Measurements from ENCODE around the gene KIF20A.

The KIF20A gene

GRCh38 chr5:138179277-138179857 lies 455 bp downstream of the KIF20A start:
- peak; percentile 16 for DNase-seq
- no peak overlapping the region for H3K27ac Mint-ChIP-seq
- TF ChIP-seq CTCF (IDR thresholded peaks at IDR 0.05), result no peak
- H3K36me3 Mint-ChIP-seq (ENCODE audit: low read depth), result peaks cover 43% of the 10 kb centered on the region
- no peaks in the 10 kb centered on the region for H3K9me3 Mint-ChIP-seq
- H3K4me1 Mint-ChIP-seq, result peaks cover 22% of the 10 kb centered on the region
- no peaks in the 10 kb centered on the region for H3K27me3 Mint-ChIP-seq (ENCODE audit: low read depth, poor library complexity)
- H3K4me3 Mint-ChIP-seq, result no peak overlapping the region

- no peak for DNase-seq
- Mint-ChIP-seq H3K36me3 (ENCODE audit: low read depth) (peaks cover 46% of the 10 kb centered on the region), H3K4me1 (peaks cover 22% of the 10 kb centered on the region), H3K27ac (no peak overlapping the region), H3K9me3 (no peaks in the 10 kb centered on the region), H3K27me3 (ENCODE audit: low read depth, poor library complexity) (no peaks in the 10 kb centered on the region), H3K4me3 (no peak overlapping the region)
- peak; percentile 52 for TF ChIP-seq CTCF (IDR thresholded peaks at IDR 0.05)
These were observed 1.4 kb downstream of the KIF20A start for GRCh38 chr5:138180183-138180782.

- Mint-ChIP-seq H3K27ac (no peak overlapping the region), H3K27me3 (ENCODE audit: low read depth, poor library complexity) (no peaks in the 10 kb centered on the region), H3K36me3 (ENCODE audit: low read depth) (peaks cover 49% of the 10 kb centered on the region), H3K4me1 (peaks cover 22% of the 10 kb centered on the region), H3K4me3 (no peak overlapping the region), H3K9me3 (no peaks in the 10 kb centered on the region)
- DNase-seq, result no peak
- TF ChIP-seq CTCF (IDR thresholded peaks at IDR 0.05), result no peak
These were observed 1.9 kb downstream of the KIF20A start for GRCh38 chr5:138180841-138181240.

- TF ChIP-seq CTCF (IDR thresholded peaks at IDR 0.05), result no peak
- H3K36me3 Mint-ChIP-seq (ENCODE audit: low read depth), result peaks cover 55% of the 10 kb centered on the region
- no peak overlapping the region for H3K27ac Mint-ChIP-seq
- no peak for DNase-seq
- H3K9me3 Mint-ChIP-seq, result no peaks in the 10 kb centered on the region
- no peaks in the 10 kb centered on the region for H3K27me3 Mint-ChIP-seq (ENCODE audit: low read depth, poor library complexity)
- H3K4me1 Mint-ChIP-seq, result peaks cover 17% of the 10 kb centered on the region
- H3K4me3 Mint-ChIP-seq, result no peak overlapping the region
These were observed 3.9 kb downstream of the KIF20A start for GRCh38 chr5:138182808-138183207.

- Mint-ChIP-seq H3K36me3 (ENCODE audit: low read depth) (peaks cover 70% of the 10 kb centered on the region), H3K4me3 (no peak overlapping the region), H3K4me1 (peaks cover 1% of the 10 kb centered on the region), H3K9me3 (no peaks in the 10 kb centered on the region), H3K27ac (peak overlapping the region; percentile 92), H3K27me3 (ENCODE audit: low read depth, poor library complexity) (no peaks in the 10 kb centered on the region)
- no peak for DNase-seq
- TF ChIP-seq CTCF (IDR thresholded peaks at IDR 0.05), result no peak
These were observed 7.1 kb downstream of the KIF20A start for GRCh38 chr5:138186002-138186447.

GRCh38 chr5:138188626-138189025 lies 9.7 kb downstream of the KIF20A start:
- Mint-ChIP-seq H3K9me3 (no peaks in the 10 kb centered on the region), H3K27ac (peak overlapping the region; percentile 53), H3K4me3 (no peak overlapping the region), H3K36me3 (ENCODE audit: low read depth) (peaks cover 77% of the 10 kb centered on the region), H3K27me3 (ENCODE audit: low read depth, poor library complexity) (no peaks in the 10 kb centered on the region), H3K4me1 (peaks cover 7% of the 10 kb centered on the region)
- no peak for DNase-seq
- TF ChIP-seq CTCF (IDR thresholded peaks at IDR 0.05), result no peak
